ENCODE results near the gene EMC8. TPM values are rescaled to one million over a fixed set of nuclear protein-coding genes. Genes with fewer than 3 reads are reported as not detected.

The EMC8 gene
- total RNA-seq, 1 experiment from 2014 or later = 73.0 TPM

- ChIA-PET POLR2A (no interaction called here), CTCF (interaction anchor here (1.6 to 2.1 kb wide), 2 partner anchors 9 to 11 kb away, joined by 5 to 7 read pairs; no protein-coding TSS in a partner anchor), RAD21 (ENCODE audit: low non-redundant PET in 1 of 2, low total read pairs in 2 of 2, uncharacterized antibody in 2 of 2, unreplicated experiment in 2 of 2) (no interaction called here)
- H3K4me2 ChIP-seq (ENCODE audit: low read length) = no peak overlapping the region
- TF ChIP-seq ZBTB33 (IDR thresholded peaks at IDR 0.05; ENCODE audit: extremely low read depth, insufficient replicate concordance, low read length) (no peak), RAD21 (IDR thresholded peaks at IDR 0.05; ENCODE audit: low read depth) (no peak), EZH2phosphoT487 (IDR thresholded peaks at IDR 0.05; ENCODE audit: borderline replicate concordance) (no peak), YY1 (IDR thresholded peaks at IDR 0.05; ENCODE audit: extremely low read depth, insufficient replicate concordance, low read depth, low read length) (no peak), ELF1 (IDR thresholded peaks at IDR 0.05; ENCODE audit: borderline replicate concordance, low read depth) (no peak), CTCF (IDR thresholded peaks at IDR 0.05 in 2 of 3, conservative IDR thresholded peaks at IDR 0.05 in 1 of 3; ENCODE audit: borderline replicate concordance in 1 of 3, insufficient read depth in 1 of 3, low read depth in 2 of 3, low read length in 2 of 3) (no peak), EGR1 (IDR thresholded peaks at IDR 0.05; ENCODE audit: low read depth) (no peak), CEBPB (IDR thresholded peaks at IDR 0.05; ENCODE audit: low read depth) (no peak), SIN3A (IDR thresholded peaks at IDR 0.05; ENCODE audit: low read depth) (no peak), SRF (IDR thresholded peaks at IDR 0.05; ENCODE audit: low read depth) (no peak), FOSL1 (IDR thresholded peaks at IDR 0.05; ENCODE audit: low read depth) (no peak), SP1 (IDR thresholded peaks at IDR 0.05; ENCODE audit: low read depth) (no peak), JUND (IDR thresholded peaks at IDR 0.05) (no peak), ATF3 (IDR thresholded peaks at IDR 0.05) (no peak), POLR2AphosphoS5 (IDR thresholded peaks at IDR 0.05; ENCODE audit: low read depth, low read length) (no peak), ZNF274 (IDR thresholded peaks at IDR 0.05; ENCODE audit: low read depth, low read length) (no peak)
- no peaks in the 10 kb centered on the region for H3K4me1 ChIP-seq (ENCODE audit: control insufficient read depth in 1 of 2, insufficient read depth in 2 of 2, low read length in 2 of 2)
- H3K4me3 ChIP-seq (replicated peaks in 1 of 2; ENCODE audit: low read depth in 1 of 2, low read length in 2 of 2) = no peak overlapping the region
- no TSS peak for BruUV-seq (replicated peaks)
- H3K9ac ChIP-seq (ENCODE audit: low read length) = no peak overlapping the region
- intact Hi-C loops (cut with micrococcal nuclease) = no loop called here
- H3K36me3 ChIP-seq (ENCODE audit: control insufficient read depth in 1 of 2, insufficient read depth in 2 of 2, low read length in 2 of 2) = peaks cover 16 to 18% of the 10 kb centered on the region in 2 experiments; a peak in 3 of 4 replicates
- DNase-seq (ENCODE audit: low read depth, low spot score) = no peak
- H4K20me1 ChIP-seq (ENCODE audit: insufficient read depth) = no peaks in the 10 kb centered on the region
- H3K79me2 ChIP-seq (ENCODE audit: insufficient read depth, low read length) = no peaks in the 10 kb centered on the region
- ATAC-seq = no peak
- H3K27me3 ChIP-seq (ENCODE audit: insufficient read depth, low read length) = peaks cover 10% of the 10 kb centered on the region; the same call in 1 of the 2 replicates
- H3K27ac ChIP-seq (ENCODE audit: low read depth, low read length) = no peak overlapping the region
- H3K9me3 ChIP-seq (ENCODE audit: control insufficient read depth in 1 of 2, insufficient read depth in 1 of 2, low read depth in 1 of 2, low read length in 2 of 2) = no peaks in the 10 kb centered on the region
- no peak overlapping the region for H2AFZ ChIP-seq (ENCODE audit: low read depth, low read length, poor library complexity, severe bottlenecking)
- no peaks in the 10 kb centered on the region for H3K9me2 ChIP-seq (ENCODE audit: insufficient read depth)
These were observed 10.9 kb upstream of the EMC8 start for GRCh38 chr16:85810097-85810741.
